DMS79 treated with DMSO at 0.1 percent for 48 hours (cell line): ENCODE results near the gene TOLLIP.
"Not testable (repeated sequence)": the region's sequence is repeated elsewhere in the genome, so short reads cannot be mapped to it uniquely, and the experiment has no call there.

Experiments
- DNase-seq: peaks from one replicate; lab custom pipeline; 2025; lab: John Stamatoyannopoulos, UW

Gene TOLLIP

DNA sequence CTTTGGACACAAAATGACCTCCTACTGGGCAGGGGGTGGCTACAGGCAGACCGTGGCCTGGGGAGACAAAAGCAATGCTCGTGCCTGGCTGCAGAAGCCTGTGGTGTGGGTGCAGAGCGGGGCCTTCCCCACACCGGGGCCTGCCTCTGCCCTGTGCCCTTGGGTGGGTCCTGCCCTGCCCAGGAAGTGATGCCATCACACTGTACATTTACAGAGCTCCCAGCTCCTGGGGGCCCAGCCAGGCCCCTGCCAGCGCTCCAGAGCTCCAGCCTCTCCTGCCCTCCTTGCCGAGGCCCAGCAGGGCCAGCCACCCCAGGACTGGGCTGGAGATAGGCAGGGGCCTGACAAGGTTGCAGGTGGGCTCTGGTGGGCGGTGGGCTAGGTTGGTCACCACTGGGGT, 46.4 kb downstream of the TOLLIP start:
- no peak for DNase-seq

DNA sequence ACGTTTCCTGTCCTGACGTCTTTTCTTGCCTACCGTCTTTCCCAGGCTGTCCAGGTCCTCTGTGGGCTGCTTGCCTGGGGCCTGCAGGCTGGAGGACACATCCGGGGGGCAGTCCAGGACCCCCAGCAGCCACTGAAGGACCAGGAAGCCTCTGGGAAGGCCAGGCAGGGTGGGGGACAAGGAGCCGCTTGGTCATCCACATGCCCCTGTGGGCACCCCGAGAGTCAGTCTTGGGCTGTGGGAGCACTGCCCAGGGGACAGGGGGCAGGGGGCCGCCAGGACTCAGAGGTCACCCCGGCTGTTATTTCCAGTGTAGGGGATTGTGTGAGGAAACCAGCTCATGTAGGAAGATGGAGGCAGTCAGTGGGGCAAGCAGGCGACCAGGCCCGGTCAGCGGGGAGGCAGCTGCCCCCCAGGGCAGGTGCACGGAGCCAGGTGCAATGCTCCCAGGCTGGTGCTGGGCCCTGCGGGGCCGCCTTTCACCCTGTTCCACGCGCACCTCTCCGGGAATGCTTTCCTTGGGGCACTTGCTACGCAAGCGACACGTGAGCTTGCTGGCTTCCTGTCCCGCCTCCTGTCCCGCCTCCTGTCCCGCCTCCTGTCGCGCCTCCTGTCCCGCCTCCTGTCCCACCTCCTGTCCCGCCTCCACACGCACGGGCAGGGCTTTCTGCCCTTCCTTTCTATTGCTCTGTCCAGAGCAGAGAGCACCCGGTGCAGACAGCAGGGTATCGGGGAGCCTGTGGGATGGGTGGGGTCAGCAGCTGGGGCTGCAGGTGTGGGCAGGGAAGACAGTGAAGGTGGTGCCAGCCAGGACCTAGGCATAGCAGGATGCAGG, 47.0 kb downstream of the TOLLIP start:
- peak; percentile 50 for DNase-seq

DNA sequence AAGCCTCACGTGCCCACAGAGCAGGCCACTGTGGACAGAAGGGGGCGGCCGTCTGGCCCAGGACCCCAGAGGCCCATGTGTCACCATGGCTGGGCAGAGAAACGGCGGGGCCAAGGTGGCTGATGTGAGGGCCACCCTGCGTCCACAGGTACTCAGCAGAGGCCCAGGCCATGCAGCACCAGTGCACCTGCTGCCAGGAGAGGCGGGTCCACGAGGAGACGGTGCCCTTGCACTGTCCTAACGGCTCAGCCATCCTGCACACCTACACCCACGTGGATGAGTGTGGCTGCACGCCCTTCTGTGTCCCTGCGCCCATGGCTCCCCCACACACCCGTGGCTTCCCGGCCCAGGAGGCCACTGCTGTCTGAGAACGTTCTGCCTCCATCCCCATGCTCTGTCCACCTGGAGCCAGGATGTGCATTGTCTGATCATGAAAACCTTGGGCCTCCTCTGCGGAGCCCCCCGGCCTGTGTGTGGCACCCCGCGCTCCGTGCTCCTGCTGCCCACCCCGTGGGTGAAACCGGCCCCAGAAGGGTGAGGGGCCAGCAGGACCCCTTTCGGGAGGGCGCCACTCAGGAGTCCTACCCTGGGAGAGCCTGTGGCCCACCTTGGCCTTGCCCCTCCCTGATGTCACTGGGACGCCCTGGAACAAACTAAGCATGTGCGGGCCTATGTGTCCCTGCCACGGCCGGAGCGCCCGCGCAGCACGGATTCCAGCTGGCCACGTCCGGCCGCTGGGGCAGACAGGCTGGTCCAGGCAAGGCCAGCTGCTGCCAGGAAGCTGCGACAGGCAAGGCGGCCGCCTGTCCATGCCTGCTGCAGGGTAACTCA, 48.0 kb downstream of the TOLLIP start:
- DNase-seq = no peak

DNA sequence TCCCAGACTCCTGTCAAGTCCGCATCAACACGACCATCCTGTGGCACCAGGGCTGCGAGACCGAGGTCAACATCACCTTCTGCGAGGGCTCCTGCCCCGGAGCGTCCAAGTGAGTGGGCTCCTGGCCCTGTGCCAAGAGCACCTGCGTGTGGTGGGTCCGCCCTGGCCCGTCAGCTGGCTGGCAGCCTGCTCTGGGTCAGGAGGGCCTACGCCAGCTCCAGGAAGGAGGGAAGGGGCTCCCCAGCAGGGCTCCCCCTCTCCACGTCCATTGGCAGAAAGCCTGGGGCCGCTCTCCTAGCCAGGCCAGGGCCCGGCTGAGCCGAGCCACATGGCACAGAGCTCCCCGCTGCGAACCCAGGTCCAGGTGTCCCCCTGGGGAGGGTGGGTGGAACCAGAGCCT, 48.8 kb downstream of the TOLLIP start:
- DNase-seq = no peak

DNA sequence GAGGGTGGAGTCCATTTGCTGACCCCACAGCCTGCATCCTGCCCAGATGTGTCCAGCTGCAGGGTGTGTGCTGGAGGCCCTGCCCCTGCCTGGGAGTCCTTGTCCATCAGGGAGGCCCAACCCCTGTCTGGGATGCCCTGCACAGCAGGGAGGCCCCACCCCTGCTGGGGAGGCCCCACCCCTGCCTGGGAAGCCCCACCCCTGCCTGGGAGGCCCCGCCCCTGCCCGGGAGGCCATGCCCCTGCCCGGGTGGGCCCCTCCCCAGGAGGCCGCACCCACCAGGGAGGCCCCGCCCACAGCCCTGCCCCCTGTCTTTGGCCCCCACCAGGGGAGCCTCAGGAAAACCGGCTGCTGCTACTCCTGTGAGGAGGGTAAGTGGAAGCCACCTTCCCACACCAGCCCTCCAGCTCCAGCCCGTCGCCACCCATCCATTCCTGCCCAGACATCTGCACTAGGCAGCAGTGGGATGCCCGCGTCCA, 49.4 kb downstream of the TOLLIP start:
- DNase-seq = no peak

DNA sequence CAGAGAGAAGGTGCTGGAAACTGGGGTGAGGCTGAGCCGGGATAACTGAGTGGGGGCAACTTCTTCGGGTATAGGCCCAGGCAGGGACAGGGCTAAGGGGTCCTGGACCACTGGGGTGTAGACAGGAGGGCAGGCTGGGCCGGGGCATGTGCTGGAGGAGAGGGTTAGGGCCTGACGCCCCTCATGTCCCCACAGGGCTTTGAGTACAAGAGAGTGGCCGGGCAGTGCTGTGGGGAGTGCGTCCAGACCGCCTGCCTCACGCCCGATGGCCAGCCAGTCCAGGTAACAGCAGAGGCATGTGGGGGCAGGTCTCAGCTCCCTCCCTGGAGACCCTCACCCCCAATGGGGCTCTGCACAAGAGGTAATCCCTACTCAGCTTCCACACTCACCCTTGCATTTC, 49.9 kb downstream of the TOLLIP start:
- no peak for DNase-seq

DNA sequence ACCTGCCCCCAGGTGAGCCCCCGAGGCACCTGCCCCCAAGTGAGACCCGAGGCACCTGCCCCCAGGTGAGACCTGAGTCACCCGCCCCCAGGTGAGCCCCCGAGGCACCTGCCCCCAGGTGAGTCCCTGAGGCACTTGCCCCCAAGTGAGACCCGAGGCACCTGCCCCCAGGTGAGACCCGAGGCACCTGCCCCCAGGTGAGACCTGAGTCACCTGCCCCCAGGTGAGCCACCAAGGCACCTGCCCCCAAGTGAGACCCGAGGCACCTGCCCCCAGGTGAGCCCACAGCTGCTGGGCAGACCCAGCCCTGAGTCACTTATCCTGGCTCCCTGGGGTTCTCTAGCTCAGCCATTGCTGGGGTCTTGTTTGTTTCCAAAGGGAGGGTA, 50.4 kb downstream of the TOLLIP start:
- no peak for DNase-seq

DNA sequence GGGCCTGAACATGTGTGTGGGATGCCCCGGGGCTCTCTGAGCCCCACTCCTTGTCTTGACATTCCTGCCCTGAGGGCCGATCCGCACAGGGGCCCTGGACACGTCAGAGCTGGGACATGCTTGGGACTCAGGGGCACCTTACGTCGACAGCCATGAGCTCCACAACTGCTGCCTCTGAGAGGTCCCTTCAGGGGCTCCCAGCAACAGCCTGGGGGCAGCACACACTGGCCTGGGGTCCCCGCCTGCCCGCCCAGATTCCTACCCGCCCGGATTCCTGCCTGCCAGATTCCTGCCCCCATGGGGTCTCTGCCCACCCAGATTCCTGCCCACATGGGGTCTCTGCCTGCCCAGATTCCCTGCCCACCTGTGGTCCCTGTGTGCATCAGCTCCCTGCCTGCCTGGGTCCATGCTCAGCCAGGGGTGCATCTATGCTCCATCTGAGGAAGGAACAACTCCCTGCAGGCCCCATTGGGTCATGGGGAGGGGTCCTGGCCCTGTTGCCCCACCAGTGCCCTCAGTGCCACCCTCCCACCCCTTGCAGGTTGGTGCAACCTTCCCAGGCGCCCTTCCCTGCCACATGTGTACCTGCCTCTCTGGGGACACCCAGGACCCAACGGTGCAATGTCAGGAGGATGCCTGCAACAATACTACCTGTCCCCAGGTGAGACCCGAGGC, 50.9 kb downstream of the TOLLIP start:
- no peak for DNase-seq

DNA sequence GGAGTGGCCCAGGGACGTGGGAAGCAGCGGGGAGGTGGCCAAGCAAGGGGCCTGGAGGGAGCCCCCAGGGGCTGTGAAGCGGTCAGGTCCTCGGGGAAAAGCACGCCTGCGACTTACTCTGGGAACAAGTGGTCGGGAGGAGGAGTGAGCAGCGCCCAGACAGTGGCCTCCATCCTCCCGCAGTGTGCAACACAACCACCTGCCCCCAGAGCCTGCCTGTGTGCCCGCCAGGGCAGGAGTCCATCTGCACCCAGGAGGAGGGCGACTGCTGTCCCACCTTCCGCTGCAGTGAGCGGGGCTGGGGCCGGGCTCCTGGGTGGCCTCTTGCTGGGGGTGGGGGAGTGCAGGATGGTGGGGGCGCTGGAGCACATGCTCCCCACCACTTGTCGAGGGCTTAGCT, 51.5 kb downstream of the TOLLIP start:
- DNase-seq = no peak

DNA sequence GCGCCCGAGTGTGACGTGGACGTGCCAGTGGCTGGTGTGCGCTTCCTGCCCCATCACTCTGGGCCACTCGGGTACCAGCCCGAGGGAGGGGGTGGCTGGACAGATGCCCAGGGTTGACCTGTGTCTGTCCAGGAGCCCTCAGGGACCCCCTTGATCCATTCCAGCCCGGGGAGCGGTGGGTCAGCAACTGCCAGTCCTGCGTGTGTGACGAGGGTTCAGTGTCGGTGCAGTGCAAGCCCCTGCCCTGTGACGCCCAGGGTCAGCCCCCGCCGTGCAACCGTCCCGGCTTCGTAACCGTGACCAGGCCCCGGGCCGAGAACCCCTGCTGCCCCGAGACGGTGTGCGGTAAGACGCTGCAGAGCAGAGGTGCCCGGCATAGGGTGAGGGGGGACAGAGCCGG, 52.1 kb downstream of the TOLLIP start:
- DNase-seq = no peak

DNA sequence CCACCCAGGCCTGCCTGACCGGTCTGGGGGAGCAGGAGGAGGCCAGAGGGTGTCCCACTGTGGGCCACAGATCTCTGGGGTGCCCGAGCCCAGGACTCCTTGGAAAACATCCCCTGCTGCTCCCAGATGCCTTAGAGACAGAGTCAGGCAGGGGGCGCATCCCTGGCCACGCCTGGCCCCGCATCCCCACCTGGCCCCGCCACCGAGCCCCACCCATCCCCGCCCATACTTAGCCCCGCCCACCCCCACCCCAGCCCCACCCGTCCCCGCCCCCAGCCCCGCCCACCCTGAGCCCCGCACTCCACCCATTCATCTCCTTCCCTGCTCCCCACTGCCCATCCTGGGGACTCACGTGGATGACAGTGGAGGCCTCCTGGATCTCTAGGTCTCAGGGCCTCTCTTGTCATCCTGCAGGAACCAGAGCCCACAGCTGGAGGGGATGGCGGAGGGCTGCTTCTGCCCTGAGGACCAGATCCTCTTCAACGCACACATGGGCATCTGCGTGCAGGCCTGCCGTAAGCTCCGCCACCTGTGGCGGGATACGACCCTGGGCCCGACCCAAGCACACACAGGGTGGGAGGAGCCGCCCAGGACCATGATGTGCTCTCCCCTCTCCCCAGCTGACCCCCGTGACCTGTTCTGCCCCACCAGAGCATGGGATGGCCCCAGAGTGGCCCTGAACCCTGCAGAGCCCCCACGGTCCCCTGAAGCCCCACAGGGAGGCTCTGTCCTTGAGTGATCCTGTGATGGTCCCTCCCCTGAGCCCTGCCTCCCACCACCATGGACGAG, 53.0 kb downstream of the TOLLIP start:
- DNase-seq = no peak

DNA sequence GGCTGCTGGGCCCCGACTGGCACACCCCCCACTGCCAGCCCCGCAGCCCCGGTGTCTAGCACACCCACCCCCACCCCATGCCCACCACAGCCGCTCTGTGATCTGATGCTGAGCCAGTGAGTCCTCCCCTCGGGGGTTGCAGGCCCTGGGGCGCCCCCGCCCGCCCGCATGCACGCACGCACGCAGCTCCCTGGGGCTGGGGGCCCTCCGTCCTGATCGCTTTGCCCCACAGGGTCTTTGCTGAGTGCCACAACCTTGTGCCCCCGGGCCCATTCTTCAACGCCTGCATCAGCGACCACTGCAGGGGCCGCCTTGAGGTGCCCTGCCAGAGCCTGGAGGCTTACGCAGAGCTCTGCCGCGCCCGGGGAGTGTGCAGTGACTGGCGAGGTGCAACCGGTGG, 54.3 kb downstream of the TOLLIP start:
- no peak for DNase-seq

DNA sequence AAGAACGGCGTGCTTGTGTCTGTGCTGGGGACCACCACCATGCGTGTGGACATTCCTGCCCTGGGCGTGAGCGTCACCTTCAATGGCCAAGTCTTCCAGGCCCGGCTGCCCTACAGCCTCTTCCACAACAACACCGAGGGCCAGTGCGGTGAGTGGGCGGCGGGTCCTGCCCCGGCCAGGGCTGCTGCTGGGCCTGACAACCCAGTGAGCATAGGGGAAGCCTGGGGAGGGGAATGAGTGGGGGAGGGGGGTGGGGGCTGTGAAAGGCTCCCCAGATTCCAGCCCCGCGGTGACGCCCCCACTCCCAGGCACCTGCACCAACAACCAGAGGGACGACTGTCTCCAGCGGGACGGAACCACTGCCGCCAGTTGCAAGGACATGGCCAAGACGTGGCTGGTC, 54.7 kb downstream of the TOLLIP start:
- no peak for DNase-seq

DNA sequence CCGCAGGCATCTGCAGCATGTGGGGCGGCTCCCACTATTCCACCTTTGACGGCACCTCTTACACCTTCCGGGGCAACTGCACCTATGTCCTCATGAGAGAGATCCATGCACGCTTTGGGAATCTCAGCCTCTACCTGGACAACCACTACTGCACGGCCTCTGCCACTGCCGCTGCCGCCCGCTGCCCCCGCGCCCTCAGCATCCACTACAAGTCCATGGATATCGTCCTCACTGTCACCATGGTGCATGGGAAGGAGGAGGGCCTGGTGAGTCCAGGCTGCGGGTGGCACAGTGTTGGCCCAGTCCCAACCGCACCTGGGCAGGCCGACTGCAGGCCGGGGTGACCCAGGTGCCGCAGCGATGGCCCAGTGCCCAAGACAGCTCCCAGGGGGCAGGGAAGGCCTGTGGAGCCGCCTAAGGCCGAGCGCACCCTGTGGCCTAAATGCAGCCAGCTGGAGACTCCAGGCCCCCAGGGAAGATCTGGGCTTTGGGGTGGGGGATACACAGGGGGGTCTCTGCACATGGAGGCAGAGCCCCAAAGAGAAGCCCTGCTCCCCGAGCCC, 55.3 kb downstream of the TOLLIP start:
- no peak for DNase-seq

DNA sequence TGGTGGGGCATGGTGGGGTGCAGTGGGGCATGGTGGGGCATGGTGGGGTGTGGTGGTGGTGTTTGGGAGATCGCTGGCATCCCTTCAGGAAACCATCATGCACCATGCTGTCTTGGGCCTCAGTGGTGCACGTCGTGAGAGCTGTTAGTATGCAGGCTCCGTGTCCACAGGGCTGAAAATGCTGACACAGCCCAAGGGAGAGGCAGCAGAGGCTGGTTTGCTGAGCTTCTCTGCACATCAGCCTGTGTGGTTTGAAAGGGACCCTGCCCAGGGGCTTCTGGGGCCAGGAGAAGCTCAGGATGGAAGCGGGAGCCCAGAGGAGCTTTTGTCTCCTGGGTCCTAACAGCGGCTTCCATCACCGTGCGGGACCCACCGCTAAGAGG, 56.3 kb downstream of the TOLLIP start:
- DNase-seq = no peak

DNA sequence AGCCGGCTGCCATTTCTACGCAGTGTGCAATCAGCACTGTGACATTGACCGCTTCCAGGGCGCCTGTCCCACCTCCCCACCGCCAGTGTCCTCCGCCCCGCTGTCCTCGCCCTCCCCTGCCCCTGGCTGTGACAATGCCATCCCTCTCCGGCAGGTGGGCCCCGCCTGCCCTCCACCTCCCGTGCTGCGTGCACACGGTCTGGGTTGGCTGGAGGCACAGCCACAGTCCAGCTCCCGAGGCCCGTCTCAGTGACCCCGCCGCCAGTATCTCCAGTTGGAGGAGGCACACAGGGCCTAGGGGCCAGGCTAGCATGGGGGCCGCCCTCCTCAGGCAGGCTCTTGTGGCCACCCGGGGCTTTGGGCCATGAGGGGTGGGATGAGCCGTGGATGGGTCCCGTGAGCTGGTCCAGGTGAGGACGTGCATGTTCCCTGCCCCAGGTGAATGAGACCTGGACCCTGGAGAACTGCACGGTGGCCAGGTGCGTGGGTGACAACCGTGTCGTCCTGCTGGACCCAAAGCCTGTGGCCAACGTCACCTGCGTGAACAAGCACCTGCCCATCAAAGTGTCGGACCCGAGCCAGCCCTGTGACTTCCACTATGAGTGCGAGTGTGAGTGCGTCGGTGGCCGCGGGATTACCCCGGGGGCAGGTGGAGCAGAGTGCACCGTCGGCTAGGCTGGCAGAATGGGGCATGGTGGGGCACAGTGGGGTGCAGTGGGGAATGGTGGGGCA, 56.9 kb downstream of the TOLLIP start:
- no peak for DNase-seq

DNA sequence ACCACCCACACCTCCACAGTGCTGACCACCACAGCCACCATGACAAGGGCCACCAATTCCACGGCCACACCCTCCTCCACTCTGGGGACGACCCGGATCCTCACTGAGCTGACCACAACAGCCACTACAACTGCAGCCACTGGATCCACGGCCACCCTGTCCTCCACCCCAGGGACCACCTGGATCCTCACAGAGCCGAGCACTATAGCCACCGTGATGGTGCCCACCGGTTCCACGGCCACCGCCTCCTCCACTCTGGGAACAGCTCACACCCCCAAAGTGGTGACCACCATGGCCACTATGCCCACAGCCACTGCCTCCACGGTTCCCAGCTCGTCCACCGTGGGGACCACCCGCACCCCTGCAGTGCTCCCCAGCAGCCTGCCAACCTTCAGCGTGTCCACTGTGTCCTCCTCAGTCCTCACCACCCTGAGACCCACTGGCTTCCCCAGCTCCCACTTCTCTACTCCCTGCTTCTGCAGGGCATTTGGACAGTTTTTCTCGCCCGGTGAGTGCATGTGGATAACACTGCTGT, 58.1 kb downstream of the TOLLIP start:
- DNase-seq = no peak

DNA sequence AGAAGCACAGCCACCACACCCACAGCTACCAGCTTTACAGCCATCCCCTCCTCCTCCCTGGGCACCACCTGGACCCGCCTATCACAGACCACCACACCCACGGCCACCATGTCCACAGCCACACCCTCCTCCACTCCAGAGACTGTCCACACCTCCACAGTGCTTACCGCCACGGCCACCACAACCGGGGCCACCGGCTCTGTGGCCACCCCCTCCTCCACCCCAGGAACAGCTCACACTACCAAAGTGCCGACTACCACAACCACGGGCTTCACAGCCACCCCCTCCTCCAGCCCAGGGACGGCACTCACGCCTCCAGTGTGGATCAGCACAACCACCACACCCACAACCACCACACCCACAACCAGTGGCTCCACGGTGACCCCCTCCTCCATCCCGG, 59.0 kb downstream of the TOLLIP start:
- not testable (repeated sequence) for DNase-seq

DNA sequence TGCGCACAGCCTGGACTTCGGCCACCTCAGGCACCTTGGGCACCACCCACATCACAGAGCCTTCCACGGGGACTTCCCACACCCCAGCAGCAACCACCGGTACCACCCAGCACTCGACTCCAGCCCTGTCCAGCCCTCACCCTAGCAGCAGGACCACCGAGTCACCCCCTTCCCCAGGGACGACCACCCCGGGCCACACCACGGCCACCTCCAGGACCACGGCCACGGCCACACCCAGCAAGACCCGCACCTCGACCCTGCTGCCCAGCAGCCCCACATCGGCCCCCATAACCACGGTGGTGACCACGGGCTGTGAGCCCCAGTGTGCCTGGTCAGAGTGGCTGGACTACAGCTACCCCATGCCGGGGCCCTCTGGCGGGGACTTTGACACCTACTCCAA, 60.5 kb downstream of the TOLLIP start:
- not testable (repeated sequence) for DNase-seq

DNA sequence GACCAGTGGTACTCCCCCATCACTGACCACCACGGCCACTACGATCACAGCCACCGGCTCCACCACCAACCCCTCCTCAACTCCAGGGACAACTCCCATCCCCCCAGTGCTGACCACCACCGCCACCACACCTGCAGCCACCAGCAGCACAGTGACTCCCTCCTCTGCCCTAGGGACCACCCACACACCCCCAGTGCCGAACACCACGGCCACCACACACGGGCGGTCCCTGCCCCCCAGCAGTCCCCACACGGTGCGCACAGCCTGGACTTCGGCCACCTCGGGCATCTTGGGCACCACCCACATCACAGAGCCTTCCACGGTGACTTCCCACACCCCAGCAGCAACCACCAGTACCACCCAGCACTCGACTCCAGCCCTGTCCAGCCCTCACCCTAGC, 62.4 kb downstream of the TOLLIP start:
- not testable (repeated sequence) for DNase-seq

DNA sequence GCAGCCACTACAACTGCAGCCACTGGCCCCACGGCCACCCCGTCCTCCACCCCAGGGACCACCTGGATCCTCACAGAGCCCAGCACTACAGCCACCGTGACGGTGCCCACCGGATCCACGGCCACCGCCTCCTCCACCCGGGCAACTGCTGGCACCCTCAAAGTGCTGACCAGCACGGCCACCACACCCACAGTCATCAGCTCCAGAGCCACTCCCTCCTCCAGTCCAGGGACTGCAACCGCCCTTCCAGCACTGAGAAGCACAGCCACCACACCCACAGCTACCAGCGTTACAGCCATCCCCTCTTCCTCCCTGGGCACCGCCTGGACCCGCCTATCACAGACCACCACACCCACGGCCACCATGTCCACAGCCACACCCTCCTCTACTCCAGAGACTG, 63.1 kb downstream of the TOLLIP start:
- DNase-seq = not testable (repeated sequence)
